ENCODE results near the gene DIRAS1.
"Not testable (repeated sequence)": the region's sequence is repeated elsewhere in the genome, so short reads cannot be mapped to it uniquely, and the experiment has no call there.

The DIRAS1 gene

DNA sequence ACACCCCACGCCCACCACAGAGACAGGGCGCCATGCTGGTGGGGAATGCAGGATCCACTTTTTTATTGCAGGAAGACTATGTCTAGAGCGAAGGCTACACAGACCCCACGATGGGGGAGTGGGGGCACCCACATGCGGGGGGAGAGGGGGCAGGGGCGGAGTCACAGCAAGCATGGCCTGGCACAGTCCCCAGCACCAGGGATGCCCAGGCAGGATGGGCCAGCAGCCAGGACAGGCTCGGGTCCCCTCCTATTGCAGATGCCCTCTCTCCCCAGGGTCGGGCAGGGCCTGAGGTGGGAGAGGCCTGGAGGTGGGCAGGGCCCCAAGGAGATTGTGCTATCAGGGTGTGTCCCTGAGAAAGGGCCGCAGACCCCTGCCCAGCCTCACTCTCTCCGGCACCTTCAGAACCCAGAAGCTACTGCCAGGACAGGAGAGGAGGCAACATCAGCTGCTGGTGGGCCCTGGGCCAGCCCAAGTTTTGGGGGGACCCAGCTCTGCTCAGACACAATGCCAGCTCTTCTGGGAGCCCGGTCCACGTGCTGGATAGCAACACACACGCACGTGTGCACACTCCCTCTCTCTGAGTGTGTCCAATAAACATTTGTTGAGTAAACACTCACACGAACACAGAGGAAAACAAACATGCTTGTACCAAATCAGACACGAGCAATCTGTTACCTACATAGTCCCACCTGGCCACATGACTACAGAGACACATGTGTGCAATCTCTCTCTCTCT lies 6.5 kb downstream of the DIRAS1 start:
- FAIRE-seq (no peak), DNase-seq (ENCODE audit: insufficient read length, low spot score) (no peak)

DNA sequence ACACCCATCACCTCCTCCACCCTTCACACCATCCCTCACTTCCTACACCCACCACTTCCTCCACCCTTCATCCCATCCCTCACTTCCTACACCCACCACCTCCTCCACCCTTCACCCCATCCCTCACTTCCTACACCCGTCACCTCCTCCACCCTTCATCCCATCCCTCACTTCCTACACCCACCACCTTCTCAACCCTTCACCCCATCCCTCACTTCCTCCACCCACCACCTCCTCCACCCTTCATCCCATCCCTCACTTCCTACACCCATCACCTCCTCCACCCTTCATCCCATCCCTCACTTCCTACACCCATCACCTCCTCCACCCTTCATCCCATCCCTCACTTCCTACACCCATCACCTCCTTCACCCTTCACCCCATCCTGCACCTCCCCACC lies 7.1 kb downstream of the DIRAS1 start:
- not testable (repeated sequence) for DNase-seq (ENCODE audit: insufficient read length, low spot score); FAIRE-seq

DNA sequence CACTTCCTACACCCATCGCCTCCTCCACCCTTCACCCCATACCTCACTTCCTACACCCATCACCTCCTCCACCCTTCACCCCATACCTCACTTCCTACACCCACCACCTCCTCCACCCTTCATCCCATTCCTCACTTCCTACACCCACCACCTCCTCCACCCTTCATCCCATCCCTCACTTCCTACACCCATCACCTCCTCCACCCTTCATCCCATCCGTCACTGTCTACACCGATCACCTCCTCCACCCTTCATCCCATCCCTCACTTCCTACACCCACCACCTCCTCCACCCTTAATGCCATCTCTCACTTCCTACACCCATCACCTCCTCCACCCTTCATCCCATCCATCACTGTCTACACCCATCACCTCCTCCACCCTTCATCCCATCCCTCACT lies 8.0 kb downstream of the DIRAS1 start:
- not testable (repeated sequence) for FAIRE-seq; DNase-seq (ENCODE audit: insufficient read length, low spot score)

DNA sequence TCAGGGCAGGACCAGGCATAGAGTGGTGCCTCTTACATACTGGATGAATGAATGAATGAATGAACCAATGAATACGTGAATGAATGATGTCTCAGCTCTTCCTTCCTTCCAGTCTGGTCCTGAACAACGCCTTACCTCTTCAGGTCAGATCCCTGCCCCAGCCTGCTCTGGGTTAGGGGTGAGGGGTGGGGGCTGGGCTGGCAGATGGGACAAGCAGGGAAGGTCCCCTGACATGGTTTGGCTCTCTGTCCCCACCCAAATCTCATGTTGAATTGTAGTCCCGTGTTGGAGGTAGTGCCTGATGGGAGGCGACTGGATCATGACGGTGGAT lies 9.3 kb downstream of the DIRAS1 start:
- DNase-seq (ENCODE audit: insufficient read length, low spot score) (no peak), FAIRE-seq (no peak)

DNA sequence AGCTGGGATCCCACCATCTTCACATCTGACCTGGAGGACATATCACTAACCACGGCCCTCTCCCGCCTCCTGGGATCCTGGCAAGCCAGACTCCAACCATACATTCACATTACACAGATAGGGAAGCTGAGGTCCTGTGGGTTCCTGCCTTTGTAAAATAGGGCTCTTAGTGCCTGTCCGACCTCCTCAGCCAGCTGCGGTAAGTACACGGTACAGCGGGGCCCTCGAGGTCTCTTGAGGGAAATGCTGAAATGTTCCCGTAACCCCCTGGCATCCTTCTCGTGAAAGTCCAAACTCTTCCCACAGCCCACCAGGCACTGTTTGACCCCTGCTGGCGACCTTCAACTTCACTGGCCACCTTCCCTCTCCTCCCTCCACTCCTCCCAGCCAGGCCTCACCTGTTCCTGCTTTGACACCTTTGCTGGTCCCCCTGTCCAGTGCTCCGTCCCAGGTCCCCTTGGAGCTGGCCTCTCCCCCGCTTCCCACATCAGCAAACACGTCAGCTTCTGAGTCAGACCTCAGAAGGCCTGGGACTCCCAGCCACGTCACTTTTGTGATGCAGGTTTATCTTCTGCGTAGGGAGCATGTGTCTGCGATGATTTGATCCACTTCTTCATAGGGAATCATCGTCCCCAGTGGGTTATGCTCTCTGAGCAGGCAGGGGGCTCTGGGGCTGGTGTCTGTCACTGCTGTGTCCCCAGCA lies 9.8 kb downstream of the DIRAS1 start:
- DNase-seq (ENCODE audit: insufficient read length, low spot score) = no peak
- FAIRE-seq = peak; percentile 73

DNA sequence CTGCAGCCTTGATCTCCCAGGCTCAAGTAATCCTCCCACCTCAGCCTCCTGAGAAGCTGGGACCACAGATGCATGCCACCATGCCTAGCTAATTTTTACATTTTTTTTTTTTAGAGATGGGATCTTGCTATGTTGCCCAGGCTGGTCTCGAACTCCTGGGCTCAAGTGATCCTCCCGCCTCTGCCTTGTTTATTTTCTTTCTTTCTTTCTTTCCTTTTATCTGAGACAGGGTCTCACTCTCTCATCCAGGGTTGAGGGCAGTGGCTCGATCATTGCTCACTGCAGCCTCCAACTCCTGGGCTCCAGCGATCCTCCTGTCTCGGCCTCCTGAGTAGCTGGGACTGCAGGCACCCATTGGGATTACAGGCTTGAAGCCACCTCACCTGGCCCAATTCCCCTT lies 14.9 kb downstream of the DIRAS1 start:
- DNase-seq (ENCODE audit: insufficient read length, low spot score) = no peak
- FAIRE-seq = no peak

DNA sequence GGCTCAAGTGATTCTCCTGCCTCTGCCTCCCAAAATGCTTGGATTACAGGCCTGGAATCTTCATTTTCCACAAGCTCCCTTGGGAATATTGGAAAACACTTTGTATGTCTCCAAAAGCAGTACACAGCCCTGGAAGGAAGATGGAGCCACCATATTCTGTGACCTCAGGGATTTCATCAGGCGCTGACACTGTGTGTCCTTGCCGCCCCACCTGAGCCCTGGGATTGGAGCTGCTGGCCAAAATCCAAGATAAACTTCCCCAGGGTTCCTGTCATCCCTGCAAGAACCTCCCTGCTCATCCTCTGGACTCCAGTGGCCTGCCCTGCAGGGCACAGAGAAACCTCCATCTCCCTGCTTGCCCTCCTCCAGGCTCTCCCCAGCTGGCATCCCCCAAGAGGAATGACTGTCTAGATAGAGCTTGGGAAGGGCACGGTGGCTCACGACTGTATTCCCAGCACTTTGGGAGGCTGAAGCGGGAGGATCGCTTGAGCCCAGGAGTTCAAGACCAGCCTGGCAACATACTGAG lies 17.4 kb downstream of the DIRAS1 start:
- FAIRE-seq (no peak), DNase-seq (ENCODE audit: insufficient read length, low spot score) (no peak)

DNA sequence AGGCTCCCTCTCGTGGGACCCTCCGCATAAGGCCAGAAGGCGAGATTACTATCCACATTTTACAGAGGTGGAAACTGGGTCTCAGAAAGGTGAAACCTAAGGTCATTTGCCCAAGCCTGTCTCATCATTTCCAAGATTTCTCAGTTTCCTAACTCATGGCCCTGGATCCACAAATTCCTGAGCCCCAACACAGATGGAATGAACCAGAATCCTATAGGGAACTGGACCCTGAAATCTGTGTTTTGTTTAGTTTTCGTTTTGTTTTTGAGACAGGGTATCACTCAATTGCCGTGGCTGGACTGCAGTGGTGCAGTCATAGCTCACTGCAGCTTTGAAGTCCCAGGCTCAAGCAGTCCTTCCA lies 18.1 kb downstream of the DIRAS1 start:
- no peak for FAIRE-seq

GRCh38 chr19:2702170-2703076 lies 18.7 kb downstream of the DIRAS1 start, which contains the start of gene GNG7:
Gene GNG7 (minus strand): TSS chr19:2702694. CDS start chr19:2520688, 182,006 bp downstream.
- DNase-seq (ENCODE audit: insufficient read length, low spot score) = peak; percentile 98
- peak; percentile 68 for FAIRE-seq

More for the DNA sequence above, 18.1 kb downstream of the DIRAS1 start:
- no peak for DNase-seq (ENCODE audit: insufficient read length, low spot score)

DNA sequence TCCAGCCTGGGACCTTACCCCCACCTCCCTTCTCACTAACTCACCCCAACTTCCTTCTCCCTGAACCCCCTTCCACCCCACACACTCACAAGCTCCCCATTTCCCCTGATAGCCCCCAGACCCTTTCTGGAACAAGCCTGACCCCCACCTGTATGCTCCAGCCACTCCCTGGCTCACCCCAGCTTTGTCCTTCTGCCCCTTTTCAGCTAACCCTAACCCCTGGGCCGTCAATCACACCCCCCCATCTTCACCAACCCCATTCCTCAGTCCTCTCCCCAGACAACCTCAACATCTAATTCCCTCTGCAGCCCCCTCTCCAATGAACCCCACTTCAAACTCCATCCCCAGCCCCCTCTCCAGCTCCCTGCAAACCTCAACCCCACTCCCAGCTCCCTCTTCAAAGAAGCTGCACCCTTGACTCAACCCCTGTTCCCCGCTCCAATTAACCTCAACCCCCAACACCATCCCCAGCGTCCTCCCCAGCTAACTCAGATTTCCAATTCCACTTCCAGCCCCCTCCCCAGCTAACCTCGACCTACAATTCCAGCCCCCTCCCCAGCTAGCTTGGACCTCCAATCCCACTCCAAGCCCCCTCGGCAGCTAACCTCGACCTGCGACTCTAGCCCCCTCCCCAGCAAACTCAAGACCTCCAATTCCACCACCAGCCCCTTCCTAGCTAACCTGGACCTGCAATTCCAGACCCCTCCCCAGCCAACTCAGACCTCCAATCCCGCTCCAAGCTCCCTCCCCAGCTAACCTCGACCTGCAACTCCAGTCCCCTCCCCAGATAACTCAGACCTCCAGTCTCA lies 19.6 kb downstream of the DIRAS1 start:
- FAIRE-seq = no peak

DNA sequence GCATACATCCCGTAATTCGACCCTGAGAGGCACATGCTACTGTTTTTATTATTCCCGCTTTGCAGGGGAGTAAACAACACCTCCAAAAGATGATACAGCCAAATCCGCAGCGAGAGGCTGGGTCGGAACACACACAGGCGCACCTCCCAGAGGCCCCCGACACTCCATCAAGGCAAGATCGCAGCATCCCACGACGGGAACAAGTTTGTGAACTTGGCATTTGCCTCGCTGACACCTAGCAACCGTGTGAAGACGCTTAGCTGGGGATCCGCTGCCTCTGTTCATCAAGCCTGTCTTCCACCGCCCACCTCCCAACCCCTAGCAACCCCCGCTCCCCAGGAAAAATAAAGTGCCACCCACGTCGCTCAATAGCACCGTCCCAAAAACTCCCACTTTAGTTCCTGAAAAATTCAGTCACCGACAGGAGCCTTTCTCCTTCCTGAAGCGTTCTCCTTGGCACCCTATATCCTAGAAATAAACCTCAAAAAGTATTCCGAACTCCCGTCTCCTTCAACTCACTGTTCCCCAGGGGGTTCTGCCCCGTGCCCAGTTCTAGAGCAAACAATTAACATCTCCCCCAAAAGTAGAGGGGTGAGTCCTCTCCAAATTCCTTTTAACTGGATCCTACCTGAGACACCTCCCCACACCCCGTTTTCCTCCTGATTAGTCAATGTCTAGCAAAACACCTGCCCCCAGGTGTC lies 20.4 kb downstream of the DIRAS1 start:
- DNase-seq (ENCODE audit: insufficient read length, low spot score) = no peak
- no peak for FAIRE-seq

More for the DNA sequence above, 19.6 kb downstream of the DIRAS1 start:
- no peak for DNase-seq (ENCODE audit: insufficient read length, low spot score)

DNA sequence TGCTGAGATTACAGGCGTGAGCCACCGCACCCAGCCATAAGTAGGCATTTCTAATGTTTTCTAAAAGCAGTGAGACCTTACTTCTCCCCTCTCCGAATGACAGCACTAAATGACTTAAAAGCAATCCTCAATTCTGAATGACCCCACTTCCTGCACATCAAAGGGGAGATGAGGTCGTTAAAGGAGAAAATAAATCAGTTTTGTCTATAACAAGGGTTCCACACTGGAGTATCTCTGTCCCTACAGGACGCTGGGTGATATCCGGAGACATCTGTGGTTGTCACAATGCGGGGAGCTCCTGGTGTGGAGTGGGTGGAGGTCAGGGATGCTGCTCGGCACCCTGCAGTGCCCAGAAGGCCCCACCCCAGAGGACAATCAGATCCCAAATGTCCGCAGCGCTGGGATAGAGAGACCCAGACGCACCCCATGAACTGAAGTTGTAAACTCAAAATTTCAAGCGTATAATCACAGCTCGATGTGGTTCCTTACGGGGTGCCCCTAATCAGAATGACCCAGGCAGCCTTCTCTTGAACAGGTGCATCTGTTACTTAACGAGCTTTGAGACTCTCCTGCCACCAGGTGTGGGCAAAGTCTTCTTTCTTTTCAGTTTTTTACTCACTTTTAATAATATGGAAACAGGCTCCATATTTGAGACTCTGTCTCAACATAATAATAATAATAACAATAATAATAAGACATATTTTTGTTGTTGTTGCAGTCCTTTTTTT lies 21.6 kb downstream of the DIRAS1 start:
- DNase-seq (ENCODE audit: insufficient read length, low spot score) (no peak), FAIRE-seq (no peak)

DNA sequence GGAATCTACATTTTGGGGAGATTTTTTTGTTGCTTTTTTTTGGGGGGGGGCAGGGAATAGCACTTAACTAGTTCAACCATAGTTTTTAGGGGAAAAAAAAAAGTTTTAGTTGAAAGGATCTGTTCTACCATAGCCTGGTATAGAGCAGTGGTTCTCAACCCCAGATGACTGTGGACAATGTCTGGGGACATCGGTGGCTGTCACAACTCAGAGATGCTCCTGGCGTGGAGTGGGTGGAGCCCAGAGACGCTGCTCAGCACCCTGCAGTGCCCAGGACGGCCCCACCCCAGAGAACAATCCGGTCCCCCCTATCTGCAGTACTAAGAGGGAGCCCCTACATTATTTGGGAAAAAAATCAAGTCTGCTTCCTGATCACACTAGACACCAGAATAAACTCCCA lies 27.0 kb downstream of the DIRAS1 start:
- FAIRE-seq = no peak
- DNase-seq (ENCODE audit: insufficient read length, low spot score) = no peak

DNA sequence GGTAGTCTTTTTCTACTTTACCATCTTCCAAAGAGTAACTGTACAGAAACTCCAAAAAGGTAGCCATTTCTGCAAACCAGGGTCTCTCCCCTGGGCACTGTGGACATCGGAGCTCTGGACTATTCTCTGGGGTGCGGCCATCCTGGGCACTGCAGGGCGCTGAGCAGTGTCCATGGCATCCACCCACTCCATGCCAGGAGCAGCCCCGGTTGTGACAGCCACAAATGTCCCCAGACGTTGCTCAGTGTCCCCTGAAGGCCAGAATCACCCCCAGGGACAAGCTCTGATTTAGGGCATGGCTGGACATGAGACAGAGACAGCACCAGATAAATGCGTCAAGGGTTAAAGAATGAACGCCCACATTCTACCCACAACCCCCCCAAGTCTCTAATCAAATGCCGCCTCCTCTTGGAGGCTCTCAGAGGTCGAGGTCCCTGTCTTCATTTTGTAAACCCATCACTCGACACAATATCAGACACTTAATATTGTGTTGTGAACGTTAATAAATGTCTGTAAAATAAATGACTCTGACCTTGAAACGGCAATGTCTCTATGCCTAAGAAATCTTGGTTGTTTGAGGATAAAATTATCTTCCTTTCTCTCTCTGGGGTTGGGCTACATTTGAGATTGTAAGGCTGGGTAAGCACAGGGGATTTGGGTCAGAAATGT lies 27.5 kb downstream of the DIRAS1 start:
- no peak for DNase-seq (ENCODE audit: insufficient read length, low spot score)
- FAIRE-seq = no peak

- no peak for DNase-seq (ENCODE audit: insufficient read length, low spot score)
- FAIRE-seq = no peak
These were observed 29.2 kb downstream of the DIRAS1 start for GRCh38 chr19:2691951-2692350.

- DNase-seq (ENCODE audit: insufficient read length, low spot score) = no peak
- no peak for FAIRE-seq
These were observed 30.3 kb downstream of the DIRAS1 start for GRCh38 chr19:2690856-2691255.

DNA sequence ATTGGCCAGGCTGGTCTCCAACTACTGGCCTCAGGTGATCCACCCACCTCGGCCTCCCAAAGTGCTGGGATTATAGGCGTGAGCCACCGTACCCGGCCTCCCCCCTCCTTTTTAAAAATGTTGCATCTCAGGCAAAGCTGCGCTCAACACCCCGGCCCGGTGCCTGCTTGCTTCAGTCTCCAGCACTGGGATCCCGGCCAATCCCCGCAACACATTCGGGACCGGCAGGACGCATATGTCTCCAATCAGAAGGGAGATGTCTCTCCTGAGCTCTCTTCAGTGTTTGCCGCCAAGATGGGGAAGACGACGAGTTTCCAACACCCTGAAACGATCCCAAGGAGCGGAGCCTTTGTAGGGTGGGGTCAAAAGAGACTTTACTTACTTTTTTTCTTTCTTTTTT lies 34.8 kb downstream of the DIRAS1 start:
- DNase-seq (ENCODE audit: insufficient read length, low spot score) (no peak), FAIRE-seq (no peak)

GRCh38 chr19:2685204-2685704 lies 35.9 kb downstream of the DIRAS1 start:
- DNase-seq (ENCODE audit: insufficient read length, low spot score) (no peak), FAIRE-seq (no peak)
